Hair follicle dermal papilla cell (primary cell): ENCODE measurements around the gene AOC2. TPM values are rescaled to one million over a fixed set of nuclear protein-coding genes. Genes with fewer than 3 reads are reported as not detected.

Source experiments
- small RNA-seq: library from RNA; depleted of rRNA; stranded (forward); fragments of <200 nt; gene quantifications from one replicate; pipeline ENCODE3, GENCODE V24; 2012
- total RNA-seq: library from RNA; depleted of rRNA; stranded (reverse); fragments of >200 nt; gene quantifications from 2 replicates; pipeline ENCODE4 v1.2.3, GENCODE V29; 2012

Gene AOC2
- total RNA-seq, result 0.73 and 1.3 TPM in 2 replicates

GRCh38 chr17:42844271-42844670 lies at the start of gene AOC2:
Gene AOC2 (plus strand): TSS chr17:42844580. CDS start chr17:42844627, 47 bp downstream.

DNA sequence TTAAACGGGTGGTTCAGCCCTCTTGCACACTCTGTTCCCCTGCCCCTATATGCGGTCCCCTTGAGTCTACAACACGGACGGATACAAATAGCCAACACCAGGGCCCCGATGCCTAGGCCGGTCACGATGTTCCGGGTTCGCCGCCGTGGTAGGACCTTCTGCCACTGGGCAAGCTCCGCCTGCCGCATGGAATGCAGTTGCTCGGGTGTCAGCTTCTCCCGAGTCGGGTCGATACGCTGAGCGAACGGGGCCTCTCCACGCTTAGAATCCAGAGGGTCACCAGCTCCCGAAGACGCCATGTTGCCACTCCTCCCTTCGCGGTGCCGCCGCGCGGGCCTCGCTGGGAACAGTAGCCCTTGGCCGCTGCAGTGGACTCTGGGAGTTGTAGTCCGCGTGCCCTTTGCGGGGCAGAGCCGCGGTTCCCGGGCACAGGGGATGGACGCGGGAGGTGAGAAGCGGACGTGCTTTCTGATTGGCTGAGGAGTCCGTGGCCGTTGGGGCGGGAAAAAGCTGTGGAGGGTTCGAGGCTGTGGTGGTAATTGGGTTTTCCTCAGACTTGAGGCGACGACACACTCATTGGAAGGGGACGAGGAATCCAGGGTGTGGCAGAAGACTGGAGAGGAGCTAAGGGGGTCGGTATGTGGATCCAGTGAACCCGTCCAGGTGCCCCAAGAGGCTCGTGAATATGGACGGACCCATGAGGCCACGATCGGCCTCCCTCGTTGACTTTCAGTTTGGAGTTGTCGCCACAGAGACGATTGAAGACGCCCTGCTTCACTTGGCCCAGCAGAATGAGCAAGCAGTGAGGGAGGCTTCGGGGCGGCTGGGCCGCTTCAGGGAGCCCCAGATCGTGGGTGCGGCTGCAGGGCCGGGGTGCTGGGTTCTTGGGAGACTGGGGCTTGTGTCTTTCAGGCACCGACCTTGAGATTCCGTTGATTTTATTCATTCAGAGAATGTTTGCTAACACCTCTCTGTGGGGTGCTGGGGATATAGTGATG lies 45.7 kb upstream of the AOC2 start, which contains the start of the genes CNTD1 and COA3:
TSS of gene CNTD1 (plus strand) at position 479 of the 998 bp plus-strand sequence. CDS start at position 686, 207 bp downstream.
TSS of gene COA3 (minus strand) at position 322 of the 998 bp plus-strand sequence. CDS start at position 299, 23 bp downstream.

GRCh38 chr17:42832934-42833766 lies 11.2 kb upstream of the AOC2 start, which contains the start of gene PSME3:
Gene PSME3 (plus strand): TSS chr17:42833397. CDS start chr17:42833632, 235 bp downstream.

GRCh38 chr17:42850954-42851353 lies 6.6 kb downstream of the AOC2 start, which contains the start of gene AOC3:
Gene AOC3 (plus strand): TSS chr17:42851199. CDS start chr17:42851344, 145 bp downstream.

Small RNA genes within 50 kb of the gene (small RNA-seq; reads per million reads assigned to genes)
- gene MIR6781 (not detected), gene RNU6-287P (not detected)

Other genes starting within 250 kb of the AOC2 start
- 116 and 136 TPM in 2 replicates for gene RETREG3, start 235.2 kb upstream of the AOC2 start, total RNA-seq
- 29.9 and 35.2 TPM in 2 replicates for gene TUBG1, start 234.9 kb upstream of the AOC2 start, total RNA-seq
- gene TUBG2, start 185.3 kb upstream of the AOC2 start, total RNA-seq, result 14.9 and 17.7 TPM in 2 replicates
- 22.0 and 24.5 TPM in 2 replicates for gene PLEKHH3, start 167.6 kb upstream of the AOC2 start, total RNA-seq
- gene CCR10, start 162.7 kb upstream of the AOC2 start, total RNA-seq, result 2.2 and 2.4 TPM in 2 replicates
- 38.0 and 51.6 TPM in 2 replicates for gene CNTNAP1, start 162.0 kb upstream of the AOC2 start, total RNA-seq
- gene EZH1, start 99.5 kb upstream of the AOC2 start, total RNA-seq, result 32.9 and 37.8 TPM in 2 replicates
- gene RAMP2, start 83.4 kb upstream of the AOC2 start, total RNA-seq, result not detected in 2 replicates
- gene VPS25, start 71.1 kb upstream of the AOC2 start, total RNA-seq, result 40.2 and 46.8 TPM in 2 replicates
- gene WNK4, start 64.0 kb upstream of the AOC2 start, total RNA-seq, result under 0.01 TPM in 1 of 2 replicates, not detected in the other
- 38.1 and 48.7 TPM in 2 replicates for gene COA3, start 45.9 kb upstream of the AOC2 start, total RNA-seq
- not detected in 2 replicates for gene CNTD1, start 45.7 kb upstream of the AOC2 start, total RNA-seq
- 74.4 and 81.3 TPM in 2 replicates for gene BECN1, start 20.3 kb upstream of the AOC2 start, total RNA-seq
- 79.7 and 83.1 TPM in 2 replicates for gene PSME3, start 11.2 kb upstream of the AOC2 start, total RNA-seq
- under 0.01 TPM in 1 of 2 replicates, not detected in the other for gene AOC3, start 6.6 kb downstream of the AOC2 start, total RNA-seq
- not detected in 2 replicates for gene G6PC1, start 56.2 kb downstream of the AOC2 start, total RNA-seq
- gene AARSD1, start 119.9 kb downstream of the AOC2 start, total RNA-seq, result 15.3 and 16.4 TPM in 2 replicates
- not detected in 2 replicates for gene PTGES3L, start 135.5 kb downstream of the AOC2 start, total RNA-seq
- 10.8 and 13.3 TPM in 2 replicates for gene RUNDC1, start 136.0 kb downstream of the AOC2 start, total RNA-seq
- gene RPL27, start 153.8 kb downstream of the AOC2 start, total RNA-seq, result 404 and 600 TPM in 2 replicates
- 69.8 and 71.7 TPM in 2 replicates for gene IFI35, start 162.2 kb downstream of the AOC2 start, total RNA-seq
- 357 and 482 TPM in 2 replicates for gene VAT1, start 177.8 kb downstream of the AOC2 start, total RNA-seq
- gene RND2, start 180.7 kb downstream of the AOC2 start, total RNA-seq, result 0.32 and 0.49 TPM in 2 replicates